GM12878 (cell line): ENCODE results near the gene LIX1. TPM values are rescaled to one million over a fixed set of nuclear protein-coding genes. Genes with fewer than 3 reads are reported as not detected.

ENCODE experiments used
- ATF2 ChIP-seq: IDR thresholded peaks from 2 replicates; pipeline ENCODE4 v1.6.1; 2012; ENCODE audit warnings: low read length, inconsistent platforms
- BMI1 ChIP-seq: fragments of 450-650 bp; IDR thresholded peaks from 2 replicates; pipeline ENCODE4 v1.6.1; 2016; ENCODE audit warnings: mild to moderate bottlenecking, moderate library complexity, borderline replicate concordance
- CBFB ChIP-seq: IDR thresholded peaks from 2 replicates; pipeline ENCODE4 v1.6.1; 2016; ENCODE audit warnings: antibody characterized with exemption, low read depth
- CEBPB ChIP-seq, 2 experiments: fragments of 150-350 bp in 1 of 2; IDR thresholded peaks; 2 replicates each; pipeline ENCODE4 v1.6.1; 2012 to 2014; ENCODE audit warnings: low read depth in 2 of 2, low read length in 2 of 2, borderline replicate concordance in 1 of 2, inconsistent platforms in 1 of 2
- CHD2 ChIP-seq: IDR thresholded peaks from 2 replicates; pipeline ENCODE4 v1.6.1; 2011; ENCODE audit warnings: low read depth, low read length, improper control_type of control experiment, borderline replicate concordance
- CREB1 ChIP-seq: IDR thresholded peaks from 2 replicates; pipeline ENCODE4 v1.6.1; 2012; ENCODE audit warnings: low read depth, mild to moderate bottlenecking, inconsistent platforms
- FOXM1 ChIP-seq: IDR thresholded peaks from 2 replicates; pipeline ENCODE4 v1.6.1; 2012; ENCODE audit warnings: low read depth, mild to moderate bottlenecking, inconsistent platforms, low read length, moderate library complexity
- GATAD2B ChIP-seq: fragments of 450-650 bp; conservative IDR thresholded peaks from 2 replicates; pipeline ENCODE4 v1.6.1; 2017; ENCODE audit warnings: low read depth, mild to moderate bottlenecking, moderate library complexity
- IKZF1 ChIP-seq: fragments of 450-650 bp; conservative IDR thresholded peaks from 2 replicates; pipeline ENCODE4 v1.6.1; 2017; ENCODE audit warnings: antibody characterized with exemption, mild to moderate bottlenecking
- IKZF2 ChIP-seq, 2 experiments: fragments of 450-650 bp; IDR thresholded peaks; 2 replicates each; pipeline ENCODE4 v1.6.1; 2017; ENCODE audit warnings: mild to moderate bottlenecking in 2 of 2, moderate library complexity in 2 of 2
- JUNB ChIP-seq: IDR thresholded peaks from 2 replicates; pipeline ENCODE4 v1.6.1; 2016; ENCODE audit warnings: antibody characterized with exemption, mild to moderate bottlenecking
- LARP7 ChIP-seq: fragments of 450-650 bp; IDR thresholded peaks from 2 replicates; pipeline ENCODE4 v1.6.1; 2017; ENCODE audit warnings: mild to moderate bottlenecking
- MEF2A ChIP-seq: IDR thresholded peaks from 2 replicates; pipeline ENCODE4 v1.6.1; 2011; ENCODE audit warnings: low read depth, mild to moderate bottlenecking, low read length, moderate library complexity; ENCODE audit not compliant: insufficient read depth
- MEF2B ChIP-seq: fragments of 450-650 bp; IDR thresholded peaks from 2 replicates; pipeline ENCODE4 v1.6.1; 2018; ENCODE audit warnings: mild to moderate bottlenecking, moderate library complexity; ENCODE audit not compliant: partially characterized antibody, poor library complexity, severe bottlenecking
- PML ChIP-seq: IDR thresholded peaks from 2 replicates; pipeline ENCODE4 v1.6.1; 2012; ENCODE audit warnings: low read length, inconsistent platforms
- POLR2AphosphoS5 ChIP-seq: IDR thresholded peaks from 2 replicates; pipeline ENCODE4 v1.6.1; 2011; ENCODE audit warnings: mild to moderate bottlenecking, low read length, inconsistent platforms
- POU2F2 ChIP-seq: IDR thresholded peaks from 3 replicates; pipeline ENCODE4 v1.6.1; 2011; ENCODE audit warnings: low read depth, mild to moderate bottlenecking, low read length, borderline replicate concordance
- RELB ChIP-seq: fragments of 450-650 bp; IDR thresholded peaks from 2 replicates; pipeline ENCODE4 v1.6.1; 2017; ENCODE audit warnings: low read depth, mild to moderate bottlenecking, moderate library complexity
- SP1 ChIP-seq: IDR thresholded peaks from one replicate; pipeline ENCODE4 v1.6.1; 2011; ENCODE audit warnings: low read depth, low read length
- USF2 ChIP-seq: IDR thresholded peaks from 2 replicates; pipeline ENCODE4 v1.6.1; 2011; ENCODE audit warnings: low read depth, low read length, improper control_type of control experiment, borderline replicate concordance
- YBX1 ChIP-seq: fragments of 450-650 bp; IDR thresholded peaks from 2 replicates; pipeline ENCODE4 v1.6.1; 2016; ENCODE audit warnings: antibody characterized with exemption
- polyA plus RNA-seq, 11 experiments: library from polyadenylated mRNA; depleted of rRNA in 4 of 11; unstranded in 6 of 11; stranded (reverse) in 5 of 11; fragments of >200 nt; fragmentation: Nextera tagmentation in 4 of 11; fragmentation: Illumina TruSeq in 1 of 11; extraction: Ambion mirVana in 4 of 11; extraction: Trizol in 1 of 11; gene quantifications; 1 replicate in 1 of 11; 2 replicates in 10 of 11; pipeline versions ENCODE4 v1.2.1 to v1.2.3, GENCODE V29; 2011 to 2016; ENCODE audit warnings: inconsistent platforms in 2 of 11, missing spikeins in 2 of 11, low read depth in 1 of 11
- total RNA-seq, 4 experiments: library from RNA; depleted of rRNA in 3 of 4; stranded (reverse); fragments of >200 nt in 3 of 4; fragmentation: Illumina TruSeq in 1 of 4; extraction: Trizol in 1 of 4; gene quantifications; 2 replicates each; pipeline versions ENCODE4 v1.2.1 to v1.2.3, GENCODE V29; 2013 to 2021
- TF ChIP-seq, protein P1 (sequence below): IDR thresholded peaks from 2 replicates; pipeline ENCODE4 v1.6.1; 2012; ENCODE audit warnings: low read depth, low read length, improper control_type of control experiment
- TF ChIP-seq, protein P2 (sequence below): fragments of 450-650 bp; IDR thresholded peaks from 2 replicates; pipeline ENCODE4 v1.6.1; 2017; ENCODE audit warnings: mild to moderate bottlenecking, moderate library complexity

LIX1 gene
- total and polyA plus RNA-seq, 10 of the 15 experiments (the other 5 are each of a cell fraction or from before 2014, with no cell fraction given): 0.02 to 0.07 (median 0.04) TPM; not detected in 5

DNA sequence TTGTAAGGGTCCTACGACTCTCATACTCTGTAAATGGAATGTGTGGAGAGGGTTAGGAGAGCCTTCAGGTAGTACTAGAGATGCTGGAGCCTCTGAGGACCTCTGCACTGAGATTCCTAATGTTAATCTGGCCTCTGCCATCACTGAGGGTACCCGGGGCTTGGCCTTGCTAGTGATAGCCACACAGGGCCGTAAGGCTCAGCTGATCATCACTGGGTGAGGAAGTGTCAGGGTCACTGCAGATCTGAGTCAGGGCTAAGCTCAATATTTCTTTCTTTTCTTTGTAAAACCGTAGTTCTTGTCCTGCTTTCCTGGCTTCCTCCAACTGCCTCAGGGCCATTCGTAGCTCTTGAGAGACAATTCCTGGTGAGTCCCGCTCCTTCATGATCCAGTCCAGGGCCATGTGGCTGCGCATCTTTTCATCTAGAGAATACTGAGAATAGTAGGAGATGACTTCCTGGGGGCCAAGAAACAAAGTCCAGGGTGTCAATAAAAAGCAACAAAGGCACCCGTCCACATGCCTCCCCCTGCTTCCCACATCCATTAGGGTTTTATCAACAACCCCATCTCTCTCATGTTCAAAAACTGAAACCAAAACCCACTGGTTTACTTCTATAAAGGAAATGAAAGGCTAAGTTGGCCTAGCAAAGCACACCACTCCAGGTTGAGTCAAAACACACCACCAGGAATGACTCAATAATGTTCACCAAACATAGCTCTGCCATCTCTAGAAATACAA lies 47.7 kb downstream of the LIX1 start (continued):
- peak; percentile 90 for TF ChIP-seq RELB
- peak; percentile 70 for TF ChIP-seq PML
- 0 out of 2 replicates have a peak, but pooled peaks have one; percentile 41 for TF ChIP-seq CBFB
- TF ChIP-seq POLR2AphosphoS5: no peak
- peak; percentile 83 for TF ChIP-seq BMI1
- TF ChIP-seq ATF2: peak; percentile 96
- no peak for TF ChIP-seq USF2
- TF ChIP-seq POU2F2: peak; percentile 73; the same call in 1 of the 3 replicates
- TF ChIP-seq GATAD2B: peak; percentile 68; the same call in 1 of the 2 replicates
- peak; percentile 83; the same call in 1 of the 2 replicates for TF ChIP-seq MEF2A
- TF ChIP-seq SP1: peak; percentile 77
- TF ChIP-seq, protein P1, sequence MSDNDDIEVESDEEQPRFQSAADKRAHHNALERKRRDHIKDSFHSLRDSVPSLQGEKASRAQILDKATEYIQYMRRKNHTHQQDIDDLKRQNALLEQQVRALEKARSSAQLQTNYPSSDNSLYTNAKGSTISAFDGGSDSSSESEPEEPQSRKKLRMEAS: no peak
- TF ChIP-seq FOXM1: peak; percentile 91
- TF ChIP-seq JUNB: peak; percentile 100
- no peak for TF ChIP-seq LARP7
- TF ChIP-seq CEBPB (IDR thresholded peaks at IDR 0.05; ENCODE audit: borderline replicate concordance in 1 of 2, low read depth in 2 of 2, low read length in 2 of 2): 0 out of 4 replicates have a peak, but pooled peaks of 1 of the 2 experiments have one; percentile 60
- no peak for TF ChIP-seq YBX1
- peak; percentile 55 for TF ChIP-seq MEF2B
- TF ChIP-seq, protein P2, sequence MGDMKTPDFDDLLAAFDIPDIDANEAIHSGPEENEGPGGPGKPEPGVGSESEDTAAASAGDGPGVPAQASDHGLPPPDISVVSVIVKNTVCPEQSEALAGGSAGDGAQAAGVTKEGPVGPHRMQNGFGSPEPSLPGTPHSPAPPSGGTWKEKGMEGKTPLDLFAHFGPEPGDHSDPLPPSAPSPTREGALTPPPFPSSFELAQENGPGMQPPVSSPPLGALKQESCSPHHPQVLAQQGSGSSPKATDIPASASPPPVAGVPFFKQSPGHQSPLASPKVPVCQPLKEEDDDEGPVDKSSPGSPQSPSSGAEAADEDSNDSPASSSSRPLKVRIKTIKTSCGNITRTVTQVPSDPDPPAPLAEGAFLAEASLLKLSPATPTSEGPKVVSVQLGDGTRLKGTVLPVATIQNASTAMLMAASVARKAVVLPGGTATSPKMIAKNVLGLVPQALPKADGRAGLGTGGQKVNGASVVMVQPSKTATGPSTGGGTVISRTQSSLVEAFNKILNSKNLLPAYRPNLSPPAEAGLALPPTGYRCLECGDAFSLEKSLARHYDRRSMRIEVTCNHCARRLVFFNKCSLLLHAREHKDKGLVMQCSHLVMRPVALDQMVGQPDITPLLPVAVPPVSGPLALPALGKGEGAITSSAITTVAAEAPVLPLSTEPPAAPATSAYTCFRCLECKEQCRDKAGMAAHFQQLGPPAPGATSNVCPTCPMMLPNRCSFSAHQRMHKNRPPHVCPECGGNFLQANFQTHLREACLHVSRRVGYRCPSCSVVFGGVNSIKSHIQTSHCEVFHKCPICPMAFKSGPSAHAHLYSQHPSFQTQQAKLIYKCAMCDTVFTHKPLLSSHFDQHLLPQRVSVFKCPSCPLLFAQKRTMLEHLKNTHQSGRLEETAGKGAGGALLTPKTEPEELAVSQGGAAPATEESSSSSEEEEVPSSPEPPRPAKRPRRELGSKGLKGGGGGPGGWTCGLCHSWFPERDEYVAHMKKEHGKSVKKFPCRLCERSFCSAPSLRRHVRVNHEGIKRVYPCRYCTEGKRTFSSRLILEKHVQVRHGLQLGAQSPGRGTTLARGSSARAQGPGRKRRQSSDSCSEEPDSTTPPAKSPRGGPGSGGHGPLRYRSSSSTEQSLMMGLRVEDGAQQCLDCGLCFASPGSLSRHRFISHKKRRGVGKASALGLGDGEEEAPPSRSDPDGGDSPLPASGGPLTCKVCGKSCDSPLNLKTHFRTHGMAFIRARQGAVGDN: peak; percentile 50; the same call in 1 of the 2 replicates
- TF ChIP-seq CHD2: 0 out of 2 replicates have a peak, but pooled peaks have one; percentile 30
- TF ChIP-seq CREB1: peak; percentile 59; the same call in 1 of the 2 replicates
- TF ChIP-seq IKZF1: peak; percentile 94; the same call in 1 of the 2 replicates
- TF ChIP-seq IKZF2 (IDR thresholded peaks at IDR 0.05): peak; percentile 97 to 98
